Stimulated activated CD4-positive, alpha-beta T cell treated with anti-CD3 and anti-CD28 coated beads, Interleukin-4, amount 100 ng/mL, for 4 hours (primary cell): Measurements from ENCODE around the gene PDGFC.
"Not testable (repeated sequence)": the region's sequence is repeated elsewhere in the genome, so short reads cannot be mapped to it uniquely, and the experiment has no call there.

Experiments used
- DNase-seq, 2 experiments: peaks; one replicate each; pipeline ENCODE4 v3.0.0-alpha.2; 2020

Gene PDGFC

GRCh38 chr4:156894234-156894633 is 77.4 kb downstream of the PDGFC start:
- no peak for DNase-seq

- no peak for DNase-seq
Measured at GRCh38 chr4:156892805-156893204, 78.8 kb downstream of the PDGFC start.

GRCh38 chr4:156889616-156890594 is 81.7 kb downstream of the PDGFC start:
- no peak for DNase-seq

GRCh38 chr4:156888762-156889161 is 82.8 kb downstream of the PDGFC start:
- no peak for DNase-seq

GRCh38 chr4:156886481-156886880 is 85.1 kb downstream of the PDGFC start:
- no peak for DNase-seq

- no peak for DNase-seq
Measured at GRCh38 chr4:156885374-156885773, 86.2 kb downstream of the PDGFC start.

- no peak for DNase-seq
Measured at GRCh38 chr4:156884183-156884582, 87.4 kb downstream of the PDGFC start.

GRCh38 chr4:156875704-156876103 is 95.9 kb downstream of the PDGFC start:
- DNase-seq, result no peak

GRCh38 chr4:156875055-156875454 is 96.5 kb downstream of the PDGFC start:
- DNase-seq, result no peak

- no peak for DNase-seq
Measured at GRCh38 chr4:156873799-156874198, 97.8 kb downstream of the PDGFC start.

- DNase-seq, result no peak
Measured at GRCh38 chr4:156870861-156871260, 100.7 kb downstream of the PDGFC start.

- DNase-seq, result no peak
Measured at GRCh38 chr4:156870131-156870530, 101.5 kb downstream of the PDGFC start.

- DNase-seq, result not testable (repeated sequence)
Measured at GRCh38 chr4:156866088-156866487, 105.5 kb downstream of the PDGFC start.

- no peak for DNase-seq
Measured at GRCh38 chr4:156865451-156865850, 106.1 kb downstream of the PDGFC start.

- no peak for DNase-seq
Measured at GRCh38 chr4:156858071-156858470, 113.5 kb downstream of the PDGFC start.

- no peak for DNase-seq
Measured at GRCh38 chr4:156838761-156839160, 132.8 kb downstream of the PDGFC start.

- no peak for DNase-seq
Measured at GRCh38 chr4:156837625-156838345, 133.8 kb downstream of the PDGFC start.

GRCh38 chr4:156832886-156833285 is 138.7 kb downstream of the PDGFC start:
- DNase-seq, result no peak

GRCh38 chr4:156830351-156830750 is 141.2 kb downstream of the PDGFC start:
- DNase-seq, result no peak

- DNase-seq, result no peak
Measured at GRCh38 chr4:156829201-156829873, 142.3 kb downstream of the PDGFC start.

- no peak for DNase-seq
Measured at GRCh38 chr4:156827519-156827918, 144.1 kb downstream of the PDGFC start.

- DNase-seq, result no peak
Measured at GRCh38 chr4:156825074-156825473, 146.5 kb downstream of the PDGFC start.

GRCh38 chr4:156824451-156825060 is 147.0 kb downstream of the PDGFC start:
- DNase-seq, result no peak
